ENCODE data around the gene AMMECR1L.
"Not testable (repeated sequence)": the region's sequence is repeated elsewhere in the genome, so short reads cannot be mapped to it uniquely, and the experiment has no call there.

Gene AMMECR1L

DNA sequence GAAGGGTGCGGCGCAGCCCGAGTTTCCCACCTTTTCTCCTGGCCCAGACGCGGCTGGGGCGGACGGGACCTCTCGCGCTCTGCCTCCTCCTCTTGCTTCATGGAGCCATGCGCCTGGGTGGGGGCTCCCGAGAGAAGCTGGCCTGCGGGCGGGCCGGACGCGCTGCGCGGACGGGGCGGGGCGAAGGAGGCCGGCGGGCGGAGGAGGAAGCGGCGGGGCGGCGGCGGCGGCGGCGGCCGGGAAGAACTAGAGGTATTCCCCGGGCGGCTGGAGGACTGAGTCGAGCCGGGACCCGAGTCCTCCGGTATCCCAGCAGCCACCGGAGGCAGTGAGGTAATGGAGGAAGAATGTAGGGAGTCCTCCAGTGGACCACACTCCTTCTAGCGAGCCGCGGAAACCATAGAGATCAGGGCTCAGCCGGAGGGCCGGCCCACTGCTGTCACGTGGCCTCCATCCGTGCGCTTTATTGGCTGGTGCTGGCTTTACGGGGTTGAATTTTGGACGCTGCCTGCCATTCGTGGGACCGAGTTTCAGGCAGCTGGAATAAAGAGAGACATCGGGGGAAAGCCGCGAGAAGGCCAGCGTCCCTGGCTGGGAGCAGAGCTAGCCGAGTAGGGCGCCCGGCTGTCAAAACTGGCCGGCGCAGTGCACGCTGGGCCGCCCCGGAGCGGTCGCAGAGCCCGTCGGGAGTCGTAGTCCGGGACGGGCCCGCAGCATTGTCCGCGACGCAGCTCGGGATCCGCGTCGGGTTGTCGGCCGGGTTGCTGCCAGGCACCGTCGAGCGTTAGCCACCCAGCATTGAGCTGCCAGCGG lies at the start of gene AMMECR1L:
AMMECR1L (minus strand) TSS at position 177 of the 813 bp plus-strand sequence. CDS start 11,722 bp downstream, outside the sequence.
- peak; percentile 41 to 75 (median 74) for DNase-seq

GRCh38 chr2:127935337-127935736 lies 49.6 kb upstream of the AMMECR1L start:
- no peak for DNase-seq

DNA sequence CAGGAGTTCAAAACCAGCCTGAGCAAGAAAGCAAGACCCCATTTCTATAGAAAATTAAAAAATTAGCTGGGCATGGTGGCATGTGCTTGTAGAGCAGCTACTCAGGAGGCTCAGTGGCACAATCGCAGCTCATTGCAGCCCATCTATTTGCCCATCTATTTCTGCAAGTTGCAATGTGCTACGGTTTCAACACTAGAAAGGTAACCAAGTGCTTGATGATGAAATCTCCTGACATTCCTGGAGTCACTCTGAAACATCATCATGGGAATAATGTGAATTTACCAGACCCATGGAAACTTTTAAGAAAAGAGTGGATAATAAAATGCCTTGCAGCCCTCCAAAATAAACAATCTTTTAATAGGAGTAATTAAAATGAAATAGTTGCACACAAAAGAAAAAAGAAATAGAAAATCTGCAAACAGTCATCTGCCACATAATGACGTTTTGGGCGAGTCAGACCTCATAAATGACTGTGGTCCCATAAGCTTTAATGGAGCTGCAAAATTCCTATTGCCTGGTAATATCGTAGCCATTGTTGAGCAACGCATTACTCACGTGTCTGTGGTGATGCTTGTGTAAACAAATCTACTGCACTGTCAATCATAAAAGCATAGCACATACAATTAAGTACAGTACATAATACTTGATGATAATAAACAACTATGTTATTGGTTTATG lies 46.6 kb upstream of the AMMECR1L start:
- peak in 1 of 3 experiments; percentile 31 for DNase-seq

GRCh38 chr2:127929449-127929848 lies 43.7 kb upstream of the AMMECR1L start:
- no peak for DNase-seq

- no peak for DNase-seq
Observed at GRCh38 chr2:127927384-127927783, 41.6 kb upstream of the AMMECR1L start.

GRCh38 chr2:127917916-127918315 lies 32.2 kb upstream of the AMMECR1L start:
- DNase-seq: no peak

DNA sequence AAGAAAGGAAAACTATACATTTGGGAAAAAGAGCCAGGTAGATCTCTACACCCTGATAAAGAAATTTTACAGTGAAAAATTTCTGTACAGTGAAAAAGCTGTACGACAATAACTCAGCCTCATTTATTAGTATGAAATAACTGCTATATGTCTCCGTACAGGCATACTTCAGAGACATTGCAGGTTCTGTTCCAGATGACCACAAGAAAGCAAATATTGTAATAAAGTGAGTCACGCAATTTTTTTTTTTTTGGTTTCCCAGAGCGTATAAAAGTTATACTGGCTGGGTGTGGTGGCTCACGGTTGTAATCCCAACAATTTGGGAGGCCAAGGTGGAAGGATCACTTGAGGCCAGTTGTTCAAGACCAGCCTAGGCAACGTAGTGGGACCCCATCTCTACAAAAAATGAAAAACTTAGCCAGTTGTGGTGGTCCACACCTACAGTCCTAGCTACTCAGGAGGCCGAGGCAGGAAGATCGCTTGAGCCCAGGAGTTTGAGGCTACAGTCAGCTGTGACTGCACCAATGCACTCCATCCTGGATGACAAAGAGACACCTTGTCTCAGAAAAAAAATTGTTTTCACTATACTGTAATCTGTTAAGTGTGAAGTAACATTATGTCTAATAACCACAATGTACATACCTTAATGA lies 28.2 kb upstream of the AMMECR1L start:
- DNase-seq: no peak

DNA sequence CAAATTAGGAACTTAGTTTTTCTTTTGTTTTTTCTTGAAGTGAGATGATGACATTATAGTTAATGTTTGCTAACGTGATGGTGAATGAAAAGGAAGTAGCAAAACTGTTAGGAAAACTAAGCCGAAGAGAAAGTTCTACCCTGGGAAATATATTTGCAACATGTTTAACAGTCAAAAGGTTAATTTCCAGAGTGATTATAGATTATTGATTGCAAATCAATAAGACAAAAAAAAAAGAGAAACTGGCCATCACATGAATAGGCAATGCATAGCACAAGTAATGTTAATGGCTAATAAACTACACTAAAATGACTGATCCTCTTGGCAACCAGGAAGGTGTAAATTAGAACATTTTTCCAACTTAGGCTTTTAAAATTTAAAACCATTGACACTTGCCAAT lies 26.0 kb upstream of the AMMECR1L start:
- DNase-seq: no peak

DNA sequence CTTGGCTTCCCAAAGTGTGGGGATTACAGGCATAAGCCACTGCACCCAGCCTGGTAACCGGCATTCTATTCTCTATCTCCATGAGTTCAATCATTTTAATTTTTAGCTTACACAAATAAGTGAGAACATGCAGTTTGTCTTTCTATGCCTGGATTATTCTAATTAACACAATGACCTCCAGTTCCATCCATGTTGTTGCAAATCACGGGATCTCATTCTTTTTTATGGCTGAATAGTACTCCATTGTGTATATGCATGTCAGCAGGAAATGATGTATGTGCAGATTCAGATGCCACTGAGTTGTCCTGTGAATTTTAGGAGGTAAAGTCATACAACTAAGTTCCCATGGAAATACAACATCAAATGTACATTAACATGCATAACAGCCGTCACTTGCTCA lies 24.7 kb upstream of the AMMECR1L start:
- DNase-seq: no peak

- no peak for DNase-seq
Observed at GRCh38 chr2:127909019-127909418, 23.3 kb upstream of the AMMECR1L start.

DNA sequence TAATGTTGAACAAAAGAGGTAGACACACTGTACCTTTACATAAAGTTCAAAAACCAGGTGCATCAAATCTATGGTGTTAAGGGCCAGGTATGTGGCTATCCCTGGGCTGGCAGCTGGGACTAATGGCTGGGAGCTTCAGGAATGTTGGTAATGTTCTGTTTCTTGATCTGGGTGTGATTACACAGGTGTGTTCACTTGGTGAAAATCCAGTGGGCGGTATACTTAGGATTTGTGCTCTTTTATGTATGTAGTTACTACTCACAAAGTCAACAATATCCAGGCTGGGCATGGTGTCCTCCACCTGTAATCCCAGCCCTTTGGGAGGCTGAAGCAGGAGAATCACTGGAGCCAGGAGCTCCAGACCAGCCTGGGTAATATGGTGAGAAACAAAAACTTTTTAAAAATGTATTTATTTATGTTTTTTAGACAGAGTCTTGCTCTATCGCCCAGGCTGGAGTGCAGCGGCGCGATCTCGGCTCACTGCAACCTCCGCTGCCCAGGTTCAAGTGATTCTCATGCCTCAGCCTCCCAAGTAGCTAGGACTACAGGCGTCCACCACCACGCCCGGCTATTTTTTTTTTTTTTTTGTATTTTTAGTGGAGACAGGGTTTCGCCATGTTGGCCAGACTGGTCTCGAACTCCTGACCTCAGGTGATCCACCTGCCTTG lies 22.1 kb upstream of the AMMECR1L start:
- not testable (repeated sequence) for DNase-seq

DNA sequence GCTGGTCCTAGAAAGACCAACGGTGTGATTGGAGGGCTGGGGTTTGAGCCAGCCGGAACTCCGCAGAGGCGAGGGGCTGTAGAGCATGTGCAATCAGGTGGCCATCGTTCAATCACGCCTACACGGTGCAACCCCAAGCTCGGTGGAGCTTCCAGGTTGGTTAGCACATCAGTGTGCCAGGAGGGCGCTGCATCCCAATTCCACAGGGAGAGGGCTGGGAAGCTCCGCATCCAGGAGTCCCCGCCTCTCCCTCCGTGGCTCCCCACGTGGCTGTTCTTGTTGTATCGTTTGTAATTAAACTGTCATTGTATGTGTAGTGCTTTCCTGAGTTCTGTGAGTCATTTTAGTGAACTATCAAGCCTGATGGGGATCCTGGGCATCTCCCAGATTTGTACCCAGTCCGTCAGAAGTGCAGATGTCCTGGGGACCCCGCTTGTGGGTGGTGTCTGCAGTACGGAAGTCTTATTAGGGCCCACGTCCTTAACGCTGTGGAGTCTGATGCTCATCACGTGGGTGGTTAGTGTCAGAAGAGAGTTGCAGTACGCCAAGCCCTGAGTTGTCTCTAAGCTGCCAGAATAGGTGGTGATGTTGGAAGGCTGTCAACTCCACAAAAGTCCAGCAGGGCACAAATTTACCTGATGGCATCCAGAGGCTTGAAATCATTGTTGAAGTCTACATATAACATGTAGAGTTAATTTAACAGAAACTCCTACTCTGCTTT lies 20.6 kb upstream of the AMMECR1L start:
- DNase-seq: peak in 1 of 3 experiments; percentile 25

DNA sequence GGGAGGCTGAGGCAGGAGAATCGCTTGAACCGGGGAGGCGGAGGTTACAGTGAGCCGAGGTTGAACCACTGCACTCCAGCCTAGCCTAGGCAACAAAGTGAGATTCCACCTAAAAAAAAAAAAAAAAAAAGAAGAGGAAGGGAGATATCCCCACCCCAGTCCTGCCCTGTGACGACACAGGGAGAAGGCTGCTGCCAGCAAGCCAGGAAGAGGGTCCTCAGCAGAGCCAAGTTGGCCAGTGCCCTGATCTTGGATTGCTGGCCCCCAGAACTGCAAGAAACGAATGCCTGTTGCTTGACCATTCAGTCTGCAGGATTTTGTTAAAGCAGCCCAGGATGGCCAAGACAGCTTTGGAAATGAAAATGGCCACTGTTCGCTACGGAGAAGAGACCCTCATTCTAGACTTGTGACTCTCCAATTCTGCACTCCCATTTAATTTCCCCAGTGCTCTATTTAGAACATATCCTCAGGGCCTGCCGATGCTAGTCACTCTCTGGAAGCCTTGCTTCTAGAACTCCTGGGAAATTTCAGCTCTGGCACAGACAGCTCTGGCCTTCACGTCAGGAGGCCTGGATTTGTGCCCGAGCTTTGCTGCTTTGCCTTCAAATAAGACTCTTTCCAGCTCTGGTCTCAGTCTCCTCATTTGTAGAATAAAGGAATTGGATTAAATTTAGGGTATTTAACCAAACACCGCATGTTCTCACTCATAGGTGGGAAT lies 15.7 kb upstream of the AMMECR1L start:
- DNase-seq: no peak

DNA sequence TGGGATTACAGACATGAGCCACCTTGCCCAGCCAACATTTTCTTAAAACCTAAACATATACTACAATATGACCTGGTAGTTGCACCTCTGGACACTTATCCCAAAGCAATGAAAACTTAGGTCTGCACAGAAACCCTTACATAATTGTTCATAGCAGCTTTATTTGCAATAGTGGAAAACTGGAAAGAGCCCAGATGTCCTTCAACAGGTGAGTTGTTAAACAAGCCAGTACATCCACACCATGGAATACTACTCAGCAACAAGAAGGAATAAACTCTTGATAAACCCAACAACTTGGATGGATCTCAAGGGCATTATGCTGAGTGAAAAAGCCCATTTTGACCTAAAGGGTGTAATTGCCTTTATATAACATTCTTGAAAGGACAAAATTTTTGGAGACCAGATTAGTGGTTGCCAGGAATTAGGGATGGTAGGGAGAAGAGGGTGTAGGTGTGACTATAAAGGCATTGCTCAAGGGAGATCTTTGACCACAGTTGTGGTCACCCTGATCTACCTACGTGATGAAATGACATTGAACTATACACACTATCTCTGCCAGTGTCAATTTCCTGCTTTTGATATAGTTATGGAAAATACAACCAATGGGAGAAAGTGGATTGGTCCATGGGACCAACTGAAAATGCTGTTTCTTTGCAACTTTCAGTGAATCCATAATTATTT lies 11.9 kb upstream of the AMMECR1L start:
- DNase-seq: no peak

DNA sequence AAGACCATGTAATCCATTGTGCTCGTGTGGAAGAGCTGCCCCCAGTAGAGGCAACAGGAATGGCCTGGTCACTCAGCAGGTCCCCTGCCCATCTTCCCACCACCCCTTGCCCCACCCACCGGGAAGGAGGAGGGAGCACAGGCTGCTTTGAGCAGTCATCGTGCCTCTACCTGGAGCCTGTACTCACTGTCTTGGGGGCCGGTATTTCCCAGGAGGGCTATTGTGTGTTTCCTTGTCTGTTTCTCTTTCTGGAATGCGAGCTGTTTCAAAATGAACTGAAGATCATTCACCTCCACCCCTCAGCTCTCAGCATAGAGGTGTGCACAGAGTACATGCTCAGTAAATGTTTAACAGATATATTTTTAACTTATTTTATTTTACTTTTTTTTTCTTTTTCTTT lies 7.7 kb upstream of the AMMECR1L start:
- DNase-seq: no peak

DNA sequence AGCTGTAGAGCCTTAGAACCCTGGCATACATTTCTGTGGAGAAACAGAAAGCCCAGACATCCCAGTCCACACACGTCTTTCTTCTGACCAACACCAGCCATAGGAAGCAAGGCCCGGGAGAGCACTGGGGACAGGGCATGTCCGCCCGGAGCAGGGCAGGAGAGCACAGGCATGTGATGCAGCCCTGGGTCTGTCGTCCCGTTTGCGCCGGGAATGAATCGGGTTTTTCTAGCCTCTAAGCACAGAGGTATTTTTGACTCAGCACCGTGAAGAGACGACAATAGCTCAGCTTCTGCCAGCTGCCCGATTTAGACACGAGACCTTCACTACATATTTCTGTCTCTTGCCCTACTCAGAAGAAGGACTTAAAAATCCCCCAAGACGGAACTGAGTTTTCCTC lies 7.3 kb upstream of the AMMECR1L start:
- DNase-seq: no peak

GRCh38 chr2:127891811-127892210 lies 6.1 kb upstream of the AMMECR1L start:
- DNase-seq: no peak

GRCh38 chr2:127890756-127891155 lies 5.0 kb upstream of the AMMECR1L start:
- not testable (repeated sequence) for DNase-seq

GRCh38 chr2:127888772-127889171 lies 3.0 kb upstream of the AMMECR1L start:
- no peak for DNase-seq

DNA sequence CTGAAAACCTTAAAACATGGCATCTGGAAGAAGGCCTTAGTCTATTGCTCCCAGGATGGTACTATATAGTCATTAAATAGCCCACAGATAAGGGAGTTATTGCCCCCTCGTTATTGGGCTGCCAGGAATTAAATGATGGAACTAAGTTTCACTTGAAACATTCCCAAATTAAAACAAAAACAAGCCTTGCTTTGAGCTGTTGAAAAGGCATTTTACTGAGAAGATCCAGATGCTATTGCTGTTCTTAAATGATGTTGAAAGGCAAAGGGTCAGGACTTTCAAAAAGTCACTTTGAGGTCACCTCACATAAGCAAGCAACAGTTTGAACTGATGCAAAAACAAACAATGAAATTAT lies 2.0 kb upstream of the AMMECR1L start:
- no peak for DNase-seq

DNA sequence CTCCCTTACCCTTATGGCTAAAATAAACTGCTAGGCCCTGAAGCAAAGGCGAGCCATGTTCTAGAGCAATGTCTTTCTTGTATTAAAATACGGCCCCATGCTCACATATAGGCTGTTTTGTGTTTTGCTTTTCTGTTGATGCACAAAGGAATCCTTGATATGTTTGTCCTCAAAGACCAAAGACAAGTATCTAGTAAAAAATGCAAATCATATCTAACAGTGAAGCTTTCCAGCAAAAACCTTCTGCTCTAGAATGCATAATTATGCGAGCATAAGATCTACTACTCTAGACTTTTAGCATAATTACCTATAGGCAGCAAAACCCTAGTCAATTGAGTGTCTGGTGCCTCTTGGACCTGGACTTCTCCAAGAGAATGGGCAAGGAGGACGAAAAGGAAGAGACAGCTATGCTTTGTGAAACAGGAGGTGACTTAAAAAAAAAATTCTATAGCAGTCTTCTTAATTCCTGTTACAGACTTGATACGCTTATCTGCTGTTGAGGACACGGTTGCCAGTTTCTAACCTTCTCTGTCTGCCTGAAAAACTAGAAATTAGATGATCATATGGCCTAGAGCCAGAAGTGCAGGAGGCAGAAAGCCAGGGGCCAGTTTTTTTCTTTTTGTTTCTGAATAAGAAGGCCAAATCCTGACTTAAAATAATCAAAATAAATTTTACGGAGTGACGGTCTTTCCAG lies 1.5 kb upstream of the AMMECR1L start:
- peak in 1 of 3 experiments; percentile 28 for DNase-seq

Data from NCI-H1417 (cell line).